K562 (cell line): ENCODE measurements around the gene CD9. TPM values are rescaled to one million over a fixed set of nuclear protein-coding genes. Genes with fewer than 3 reads are reported as not detected.

Experiments
- ADNP ChIP-seq: fragments of 200-800 bp; sonication (Bioruptor generic); IDR thresholded peaks from 2 replicates; pipeline ENCODE4 v1.6.1; 2016; ENCODE audit warnings: missing genetic modification characterization, missing compliant biosample characterization
- BHLHE40 ChIP-seq: IDR thresholded peaks from 2 replicates; pipeline ENCODE4 v1.6.1; 2011; ENCODE audit warnings: low read length, improper control_type of control experiment
- DLX4 ChIP-seq: fragments of 250-450 bp; sonication (Bioruptor Pico); IDR thresholded peaks from 2 replicates; pipeline ENCODE4 v1.6.1; 2021; ENCODE audit warnings: mild to moderate bottlenecking
- HMG20B ChIP-seq: fragments of 250-450 bp; sonication (Bioruptor Pico); IDR thresholded peaks from 2 replicates; pipeline ENCODE4 v1.5.0; 2021; ENCODE audit warnings: mild to moderate bottlenecking
- MYNN ChIP-seq, 2 experiments: sonication (generic); formaldehyde crosslinking in 1 of 2; IDR thresholded peaks; 2 replicates each; pipeline versions ENCODE4 v1.5.0 to v1.6.1; 2016 to 2020; ENCODE audit warnings: antibody characterized with exemption in 1 of 2, missing genetic modification reagents in 1 of 2
- STAG1 ChIP-seq: sonication (generic); formaldehyde crosslinking; IDR thresholded peaks from 2 replicates; pipeline ENCODE4 v1.5.0; 2020; ENCODE audit warnings: missing genetic modification reagents, borderline replicate concordance
- TCF7L2 ChIP-seq: fragments of 150-350 bp; IDR thresholded peaks from 2 replicates; pipeline ENCODE4 v1.6.1; 2016; ENCODE audit warnings: low read depth, mild to moderate bottlenecking, low read length, moderate library complexity
- TRIM24 ChIP-seq, 2 experiments: fragments of 450-650 bp; IDR thresholded peaks; 2 replicates each; pipeline ENCODE4 v1.6.1; 2016
- ZNF668 ChIP-seq: fragments of 250-450 bp; sonication (Bioruptor Pico); IDR thresholded peaks from 2 replicates; pipeline ENCODE4 v1.8.0; 2022; ENCODE audit warnings: mild to moderate bottlenecking, inconsistent platforms
- ZNF780A ChIP-seq: fragments of 250-450 bp; sonication (Bioruptor Pico); IDR thresholded peaks from 2 replicates; pipeline ENCODE4 v1.5.0; 2021; ENCODE audit warnings: mild to moderate bottlenecking
- polyA plus RNA-seq, 8 experiments: library from polyadenylated mRNA; depleted of rRNA in 4 of 8; stranded (reverse) in 5 of 8; unstranded in 3 of 8; fragments of >200 nt; fragmentation: Nextera tagmentation in 2 of 8; fragmentation: Illumina TruSeq in 1 of 8; extraction: Ambion mirVana in 2 of 8; extraction: Trizol in 1 of 8; gene quantifications; 2 replicates each; pipeline versions ENCODE4 v1.2.1 to v1.2.3, GENCODE V29; 2011 to 2014; ENCODE audit warnings: inconsistent platforms in 1 of 8, missing spikeins in 1 of 8
- total RNA-seq, 7 experiments: library from RNA; depleted of rRNA in 6 of 7; stranded (reverse); fragments of >200 nt in 6 of 7; fragmentation: Illumina TruSeq in 2 of 7; extraction: Trizol in 2 of 7; gene quantifications; 2 replicates each; pipeline versions ENCODE4 v1.2.1 to v1.2.3, GENCODE V29; 2011 to 2021; ENCODE audit warnings: low replicate concordance in 1 of 7
- TF ChIP-seq, protein P1 (sequence below): fragments of 250-450 bp; sonication (Bioruptor Pico); IDR thresholded peaks from 2 replicates; pipeline ENCODE4 v1.4.0; 2020; ENCODE audit warnings: mild to moderate bottlenecking

CD9 gene
- total and polyA plus RNA-seq, 9 of the 15 experiments (the other 6 are each of a cell fraction or from before 2014, with no cell fraction given) = 0.43 to 5.6 (median 0.62) TPM

GRCh38 chr12:6219980-6220379 lies 19.8 kb downstream of the CD9 start (continued):
- 0 out of 2 replicates have a peak, but pooled peaks have one; percentile 19 for TF ChIP-seq BHLHE40
- no peak for TF ChIP-seq HMG20B
- no peak for TF ChIP-seq ZNF780A (CRISPR knock-in tag)
- TF ChIP-seq TCF7L2 = no peak
- no peak for TF ChIP-seq DLX4 (CRISPR knock-in tag)
- no peak for TF ChIP-seq STAG1 (CRISPR knock-in tag)
- TF ChIP-seq TRIM24 (IDR thresholded peaks at IDR 0.05) = 0 out of 4 replicates have a peak, but pooled peaks of 1 of the 2 experiments have one; percentile 18
- TF ChIP-seq ZNF668 (CRISPR knock-in tag) = no peak
- TF ChIP-seq, protein P1, sequence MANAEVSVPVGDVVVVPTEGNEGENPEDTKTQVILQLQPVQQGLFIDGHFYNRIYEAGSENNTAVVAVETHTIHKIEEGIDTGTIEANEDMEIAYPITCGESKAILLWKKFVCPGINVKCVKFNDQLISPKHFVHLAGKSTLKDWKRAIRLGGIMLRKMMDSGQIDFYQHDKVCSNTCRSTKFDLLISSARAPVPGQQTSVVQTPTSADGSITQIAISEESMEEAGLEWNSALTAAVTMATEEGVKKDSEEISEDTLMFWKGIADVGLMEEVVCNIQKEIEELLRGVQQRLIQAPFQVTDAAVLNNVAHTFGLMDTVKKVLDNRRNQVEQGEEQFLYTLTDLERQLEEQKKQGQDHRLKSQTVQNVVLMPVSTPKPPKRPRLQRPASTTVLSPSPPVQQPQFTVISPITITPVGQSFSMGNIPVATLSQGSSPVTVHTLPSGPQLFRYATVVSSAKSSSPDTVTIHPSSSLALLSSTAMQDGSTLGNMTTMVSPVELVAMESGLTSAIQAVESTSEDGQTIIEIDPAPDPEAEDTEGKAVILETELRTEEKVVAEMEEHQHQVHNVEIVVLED = no peak
- TF ChIP-seq ADNP (tag) = no peak
- no peak for TF ChIP-seq MYNN (IDR thresholded peaks at IDR 0.05)
- no peak for TF ChIP-seq MYNN (CRISPR knock-in tag; IDR thresholded peaks at IDR 0.05)
- TF ChIP-seq, all 486 proteins: peak for 3
